Ascending aorta (tissue), 2 donors: ENCODE results near the gene HMOX2. TPM values are rescaled to one million over a fixed set of nuclear protein-coding genes. Genes with fewer than 3 reads are reported as not detected.
A peak's percentile ranks its signal among the peaks of the same experiment; 100 is the strongest.

Source experiments
- DNase-seq, 2 donors: peaks; one replicate each; pipeline ENCODE4 v3.0.0-alpha.2; 2019; ENCODE audit warnings: low spot score in 2 of 2
- H3K27ac ChIP-seq, 2 donors: fragments of 200-600 bp; sonication (generic); one replicate each; pipeline ENCODE4 v1.5.1; 2016 to 2017; ENCODE audit warnings: mild to moderate bottlenecking in 1 of 2
- H3K27me3 ChIP-seq: fragments of 200-600 bp; sonication (generic); one replicate; pipeline ENCODE4 v1.5.1; 2017
- H3K36me3 ChIP-seq, 2 donors: fragments of 200-600 bp; sonication (generic); one replicate each; pipeline ENCODE4 v1.5.1; 2016
- H3K4me1 ChIP-seq, 2 donors: fragments of 200-600 bp; sonication (generic); one replicate each; pipeline ENCODE4 v1.5.1; 2016 to 2017; ENCODE audit warnings: mild to moderate bottlenecking in 1 of 2
- H3K4me3 ChIP-seq, 2 donors: fragments of 200-600 bp; sonication (generic); one replicate each; pipeline ENCODE4 v1.5.1; 2016 to 2017; ENCODE audit warnings: mild to moderate bottlenecking in 1 of 2
- H3K9me3 ChIP-seq, 2 donors: fragments of 200-600 bp; sonication (generic); one replicate each; pipeline ENCODE4 v1.5.1; 2016
- intact Hi-C: fragments of 100-400 bp; cut with DNase I; formaldehyde crosslinking; loops from one replicate; pipeline ENCODE4 v1.15.1; 2023
- total RNA-seq: library from RNA; depleted of rRNA; stranded (reverse); fragments of >200 nt; gene quantifications from one replicate; pipeline ENCODE4 v1.1.0, GENCODE V29; 2016
- TF ChIP-seq, protein P1 (sequence below), 3 experiments: fragments of 200-600 bp in 2 of 3; fragments of 450-650 bp in 1 of 3; sonication (generic) in 2 of 3; IDR thresholded peaks; one replicate each; pipeline ENCODE4 v1.5.1; 2016 to 2019; ENCODE audit warnings: antibody characterized with exemption in 3 of 3, mild to moderate bottlenecking in 1 of 3, moderate library complexity in 1 of 3

The HMOX2 gene
- total RNA-seq, 1 donor from 2014 or later, result 36.7 TPM

DNA sequence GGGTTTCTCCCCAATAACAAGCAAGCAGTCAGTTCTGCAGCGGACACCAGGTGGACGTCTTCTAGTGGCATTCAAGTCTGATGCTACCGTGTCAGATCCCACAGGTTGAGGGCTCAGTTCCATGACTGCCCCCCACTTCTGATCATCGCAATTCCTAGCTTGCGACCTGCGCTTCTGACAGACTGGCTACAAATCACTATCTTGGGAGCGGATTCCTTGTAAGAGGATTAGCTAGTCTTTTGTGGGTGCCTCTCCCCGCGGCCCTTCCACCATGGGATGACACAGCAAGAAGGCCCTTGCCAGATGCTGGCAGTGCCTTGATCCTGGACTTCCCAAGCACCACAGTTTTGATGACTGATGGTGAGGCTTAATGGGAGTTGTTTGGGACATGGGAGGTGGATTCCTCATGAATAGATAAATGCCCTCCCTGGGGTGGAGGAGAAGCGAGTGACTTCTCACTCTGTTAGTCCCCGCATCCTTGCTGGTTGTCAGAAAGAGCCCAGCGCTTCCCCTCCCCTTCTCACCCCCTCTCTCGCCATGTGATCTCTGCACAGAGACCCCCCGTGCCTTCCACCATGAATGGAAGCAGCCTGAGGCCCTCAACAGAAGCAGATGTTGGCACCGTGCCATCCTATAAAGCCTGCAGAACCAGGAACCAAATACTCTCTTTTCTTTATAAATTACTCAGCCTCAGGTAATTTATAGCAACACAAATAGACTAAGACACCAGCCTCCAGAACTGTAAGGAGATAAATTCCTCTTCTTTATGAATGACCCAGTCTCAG is 43.3 kb downstream of the HMOX2 start:
- peaks cover 8 to 15% of the 10 kb centered on the region in 2 donors for H3K4me1 ChIP-seq
- H3K27me3 ChIP-seq, result no peaks in the 10 kb centered on the region
- H3K27ac ChIP-seq, result no peak overlapping the region
- no peak overlapping the region for H3K4me3 ChIP-seq
- TF ChIP-seq, protein P1, sequence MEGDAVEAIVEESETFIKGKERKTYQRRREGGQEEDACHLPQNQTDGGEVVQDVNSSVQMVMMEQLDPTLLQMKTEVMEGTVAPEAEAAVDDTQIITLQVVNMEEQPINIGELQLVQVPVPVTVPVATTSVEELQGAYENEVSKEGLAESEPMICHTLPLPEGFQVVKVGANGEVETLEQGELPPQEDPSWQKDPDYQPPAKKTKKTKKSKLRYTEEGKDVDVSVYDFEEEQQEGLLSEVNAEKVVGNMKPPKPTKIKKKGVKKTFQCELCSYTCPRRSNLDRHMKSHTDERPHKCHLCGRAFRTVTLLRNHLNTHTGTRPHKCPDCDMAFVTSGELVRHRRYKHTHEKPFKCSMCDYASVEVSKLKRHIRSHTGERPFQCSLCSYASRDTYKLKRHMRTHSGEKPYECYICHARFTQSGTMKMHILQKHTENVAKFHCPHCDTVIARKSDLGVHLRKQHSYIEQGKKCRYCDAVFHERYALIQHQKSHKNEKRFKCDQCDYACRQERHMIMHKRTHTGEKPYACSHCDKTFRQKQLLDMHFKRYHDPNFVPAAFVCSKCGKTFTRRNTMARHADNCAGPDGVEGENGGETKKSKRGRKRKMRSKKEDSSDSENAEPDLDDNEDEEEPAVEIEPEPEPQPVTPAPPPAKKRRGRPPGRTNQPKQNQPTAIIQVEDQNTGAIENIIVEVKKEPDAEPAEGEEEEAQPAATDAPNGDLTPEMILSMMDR (IDR thresholded peaks at IDR 0.05), result no peak
- DNase-seq, result no peak
- no peaks in the 10 kb centered on the region for H3K9me3 ChIP-seq
- peaks cover 0 to 3% of the 10 kb centered on the region in 2 donors for H3K36me3 ChIP-seq
- intact Hi-C loops, result no loop called here

DNA sequence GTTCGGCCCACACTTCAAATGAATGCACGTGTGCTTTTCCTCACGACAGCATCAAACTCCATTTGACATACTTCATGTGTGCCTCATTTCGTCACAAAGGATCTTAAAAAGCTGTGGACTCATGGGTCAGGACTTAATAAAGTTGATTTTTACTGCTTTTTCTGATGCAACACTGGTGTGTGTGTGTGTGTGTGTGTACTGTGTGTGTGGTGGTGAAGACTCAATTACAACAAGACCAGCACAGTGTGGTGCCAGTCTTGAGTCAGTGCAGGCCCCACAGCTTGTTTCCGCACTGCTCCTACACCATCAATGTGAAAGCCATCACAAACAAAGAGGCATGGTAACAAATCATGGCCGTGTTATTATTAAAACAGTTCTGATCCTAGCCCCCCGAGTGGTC is 44.7 kb downstream of the HMOX2 start:
- Histone ChIP-seq H3K36me3 (peaks cover 0 to 3% of the 10 kb centered on the region in 2 donors), H3K4me1 (peaks cover 7 to 8% of the 10 kb centered on the region in 2 donors), H3K9me3 (no peaks in the 10 kb centered on the region), H3K27me3 (no peaks in the 10 kb centered on the region), H3K4me3 (no peak overlapping the region), H3K27ac (no peak overlapping the region)
- intact Hi-C loops, result no loop called here
- TF ChIP-seq, protein P1 (IDR thresholded peaks at IDR 0.05), result no peak
- no peak for DNase-seq

DNA sequence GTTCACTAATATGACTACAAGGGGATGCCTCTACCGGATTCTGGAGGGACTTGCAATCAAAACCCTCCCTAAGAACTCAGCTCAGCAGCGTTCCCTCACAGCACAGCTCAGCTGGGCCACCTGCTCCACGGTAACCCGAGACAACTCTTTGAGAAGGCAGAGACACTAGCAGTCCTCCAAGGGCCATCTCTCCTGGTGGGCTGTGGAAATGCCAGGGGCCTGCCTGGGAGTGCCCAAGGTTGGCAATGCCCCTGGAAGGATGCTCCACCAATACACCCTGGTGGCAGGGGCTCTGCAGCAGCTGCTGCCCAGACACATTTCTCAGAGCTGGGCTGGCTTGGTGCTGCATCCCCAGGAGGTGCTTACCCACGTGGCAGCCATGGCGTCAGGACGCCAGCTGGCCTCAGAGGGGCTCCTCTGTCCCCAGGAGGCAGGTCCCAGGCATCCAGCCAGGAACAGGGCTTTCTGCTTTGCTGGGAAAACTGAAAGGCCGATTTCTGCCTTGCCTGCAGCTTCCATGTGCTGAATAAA is 45.9 kb downstream of the HMOX2 start:
- Histone ChIP-seq H3K4me1 (peaks cover 7 to 8% of the 10 kb centered on the region in 2 donors), H3K27ac (peak overlapping the region; percentile 36 to 41)
- intact Hi-C loops, result no loop called here

DNA sequence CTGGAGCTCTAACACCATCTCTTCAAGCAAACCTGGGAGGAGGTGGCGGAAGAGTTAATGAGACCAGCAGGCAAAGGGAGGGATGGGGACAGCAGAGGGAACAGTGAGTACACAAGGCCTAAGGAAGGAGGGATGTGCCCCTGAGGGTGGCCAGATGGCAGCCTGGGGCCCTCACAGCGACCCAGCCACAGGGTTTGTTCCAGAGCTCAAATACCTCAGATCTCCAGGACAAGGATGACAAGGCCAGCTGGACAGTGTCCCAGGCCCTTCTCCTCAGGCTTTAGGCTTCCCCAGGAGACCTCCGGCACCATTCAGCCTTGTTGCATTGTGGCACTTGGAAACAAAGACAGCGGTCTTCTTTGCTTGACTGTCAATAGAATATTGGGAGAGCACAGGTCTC is 47.5 kb downstream of the HMOX2 start:
- H3K4me1 ChIP-seq, result peaks cover 7 to 8% of the 10 kb centered on the region in 2 donors
- H3K27ac ChIP-seq, result peak overlapping the region in 1 of 2 donors; percentile 36
- no peak for DNase-seq
- intact Hi-C loops, result no loop called here
- H3K4me3 ChIP-seq, result no peak overlapping the region
- no peaks in the 10 kb centered on the region for H3K27me3 ChIP-seq
- no peaks in the 10 kb centered on the region for H3K9me3 ChIP-seq
- TF ChIP-seq, protein P1 (IDR thresholded peaks at IDR 0.05), result no peak
- peaks cover 0 to 3% of the 10 kb centered on the region in 2 donors for H3K36me3 ChIP-seq

More for the DNA sequence above, 45.9 kb downstream of the HMOX2 start:
- Histone ChIP-seq H3K9me3 (no peaks in the 10 kb centered on the region), H3K4me3 (no peak overlapping the region), H3K36me3 (peaks cover 0 to 3% of the 10 kb centered on the region in 2 donors), H3K27me3 (no peaks in the 10 kb centered on the region)
- TF ChIP-seq, protein P1 (IDR thresholded peaks at IDR 0.05), result no peak
- no peak for DNase-seq

DNA sequence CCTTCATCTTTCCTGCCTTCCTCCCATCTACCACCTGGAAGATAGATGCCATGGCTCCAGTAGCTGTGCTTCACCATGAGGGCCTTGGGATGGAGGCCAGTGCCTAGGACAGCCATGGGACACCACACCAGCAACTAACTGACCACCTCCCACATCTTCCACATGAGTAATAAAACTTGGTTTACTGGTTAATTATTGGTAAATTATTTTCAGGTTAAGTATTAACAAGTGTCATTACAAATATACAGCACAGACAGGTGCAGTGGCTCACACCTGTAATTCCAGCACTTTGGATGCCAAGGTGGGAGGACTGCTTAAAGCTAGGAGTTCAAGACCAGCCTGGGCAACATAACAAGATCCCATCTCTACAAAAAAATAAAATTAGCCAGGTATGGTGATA is 48.4 kb downstream of the HMOX2 start:
- TF ChIP-seq, protein P1 (IDR thresholded peaks at IDR 0.05), result no peak
- no peaks in the 10 kb centered on the region for H3K9me3 ChIP-seq
- H3K27me3 ChIP-seq, result no peaks in the 10 kb centered on the region
- no peak for DNase-seq
- peaks cover 8 to 14% of the 10 kb centered on the region in 2 donors for H3K4me1 ChIP-seq
- no peak overlapping the region for H3K27ac ChIP-seq
- intact Hi-C loops, result no loop called here
- no peak overlapping the region for H3K4me3 ChIP-seq
- H3K36me3 ChIP-seq, result peaks cover 0 to 3% of the 10 kb centered on the region in 2 donors
